HTR-8/SVneo (cell line): ENCODE data around the gene ZEB1.
"Not testable (repeated sequence)": the region's sequence is repeated elsewhere in the genome, so short reads cannot be mapped to it uniquely, and the experiment has no call there.

ENCODE experiments used
- DNase-seq: peaks from one replicate; pipeline ENCODE4 v3.0.0; 2011; ENCODE audit warnings: low spot score, mixed read lengths; ENCODE audit not compliant: insufficient read length
- FAIRE-seq: peaks from 2 replicates; lab custom pipeline; 2011; peaks lifted over from hg19 to GRCh38; lab: Jason Lieb, UNC

Gene ZEB1

DNA sequence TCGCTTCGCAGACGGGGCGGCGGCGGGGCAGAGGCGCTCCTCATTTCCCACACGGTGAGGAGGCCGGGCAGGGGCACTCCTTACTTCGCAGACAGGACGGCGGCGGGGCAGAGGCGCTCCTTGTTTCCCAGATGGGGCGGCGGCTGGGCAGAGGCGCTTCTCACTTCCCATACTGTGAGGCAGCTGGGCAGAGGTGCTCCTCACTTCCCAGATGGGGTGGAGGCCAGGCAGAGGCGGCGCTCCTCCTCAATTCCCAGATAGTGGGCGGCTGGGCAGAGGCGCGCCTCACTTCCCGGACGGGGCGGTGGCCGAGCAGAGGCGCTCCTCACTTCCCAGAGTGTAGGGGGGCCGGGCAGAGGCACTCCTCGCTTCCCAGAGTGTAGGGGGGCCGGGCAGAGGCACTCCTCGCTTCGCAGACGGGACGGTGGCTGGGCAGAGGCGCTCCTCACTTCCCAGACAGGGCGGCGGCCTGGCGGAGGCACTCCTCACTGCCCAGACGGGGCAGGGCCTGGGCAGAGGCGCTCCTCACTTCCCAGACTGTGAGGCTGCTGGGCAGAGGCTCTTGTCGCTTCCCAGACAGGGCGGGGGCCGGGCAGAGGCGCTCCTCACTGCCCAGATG is 43.1 kb downstream of the ZEB1 start:
- DNase-seq, result no peak
- no peak for FAIRE-seq

DNA sequence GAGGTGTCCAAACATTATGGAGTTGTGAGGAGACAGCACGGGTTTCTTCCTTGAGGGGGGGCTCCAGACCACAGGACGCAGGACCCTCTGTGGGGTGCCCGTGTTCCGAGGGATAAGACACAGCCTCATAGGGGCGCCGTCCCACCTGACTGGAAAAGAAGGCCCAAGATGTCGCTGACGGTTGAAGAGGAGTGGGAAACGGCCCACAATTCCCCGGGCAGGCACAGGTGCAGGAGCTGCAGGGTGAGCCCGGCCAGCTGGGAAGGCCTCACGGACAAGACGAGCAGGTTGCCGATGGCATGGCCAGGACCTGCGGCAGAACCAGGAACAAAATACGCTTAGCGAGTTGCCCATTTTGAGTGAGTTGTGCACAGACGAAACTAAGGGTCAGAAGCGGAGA is 44.7 kb downstream of the ZEB1 start:
- not testable (repeated sequence) for FAIRE-seq, DNase-seq

DNA sequence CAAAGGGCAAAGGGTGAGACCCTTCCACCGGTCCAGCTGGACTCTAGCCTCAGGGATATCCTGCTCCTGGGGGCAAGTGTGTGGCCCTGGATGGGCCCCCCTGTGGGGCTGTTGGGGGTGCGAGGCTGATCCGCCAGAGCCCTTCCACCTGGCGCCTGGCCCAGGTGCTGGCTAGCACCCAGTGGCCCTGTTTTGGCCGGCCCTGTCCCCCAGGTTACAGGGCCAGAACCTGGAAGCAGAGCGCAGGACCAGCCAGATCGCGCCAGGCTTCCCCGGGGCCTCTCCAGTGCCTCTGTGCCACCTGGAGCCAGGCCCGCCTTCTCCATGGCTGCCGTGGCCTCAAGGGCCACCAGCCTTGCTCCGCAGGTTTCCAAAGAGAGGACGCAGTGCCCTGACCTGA is 45.2 kb downstream of the ZEB1 start:
- not testable (repeated sequence) for DNase-seq, FAIRE-seq

DNA sequence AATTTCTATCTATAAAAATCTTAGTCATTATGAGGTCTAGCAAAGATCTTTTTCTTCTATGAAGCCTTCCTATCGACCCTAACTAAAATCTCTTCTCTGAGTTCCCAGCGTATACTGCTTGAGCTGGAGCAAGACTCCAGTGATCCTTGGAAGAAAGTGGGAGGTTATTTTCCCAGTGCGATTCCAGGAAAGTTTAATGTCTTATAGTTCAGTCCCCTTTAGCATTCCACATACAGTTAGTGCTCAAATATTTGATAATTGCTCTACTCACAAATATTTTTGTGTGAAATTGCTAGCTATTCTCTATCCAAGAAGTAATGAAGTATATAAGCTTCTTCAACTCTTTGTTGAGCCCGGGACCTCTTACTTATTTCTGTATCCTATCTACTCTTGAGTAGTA is 47.7 kb downstream of the ZEB1 start:
- no peak for FAIRE-seq
- DNase-seq, result no peak

DNA sequence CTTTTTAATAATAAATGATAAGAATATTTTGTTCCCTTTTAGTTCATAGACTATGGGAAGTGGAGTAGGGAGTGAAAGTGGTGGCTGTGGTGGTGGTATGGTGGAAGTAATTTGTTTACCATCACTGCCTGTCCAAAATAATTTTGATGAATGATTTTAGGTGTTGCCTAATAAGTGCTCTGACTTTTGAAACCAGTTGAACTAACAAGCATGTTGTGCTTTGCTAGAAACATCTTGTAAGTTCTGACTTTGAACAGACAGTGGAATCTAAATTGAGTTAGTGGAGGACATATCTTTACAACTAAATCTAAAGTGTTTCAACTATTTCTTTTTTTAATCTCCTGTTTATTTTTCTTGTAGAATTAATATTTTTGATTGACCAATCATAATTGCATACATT is 49.7 kb downstream of the ZEB1 start:
- no peak for DNase-seq
- no peak for FAIRE-seq

DNA sequence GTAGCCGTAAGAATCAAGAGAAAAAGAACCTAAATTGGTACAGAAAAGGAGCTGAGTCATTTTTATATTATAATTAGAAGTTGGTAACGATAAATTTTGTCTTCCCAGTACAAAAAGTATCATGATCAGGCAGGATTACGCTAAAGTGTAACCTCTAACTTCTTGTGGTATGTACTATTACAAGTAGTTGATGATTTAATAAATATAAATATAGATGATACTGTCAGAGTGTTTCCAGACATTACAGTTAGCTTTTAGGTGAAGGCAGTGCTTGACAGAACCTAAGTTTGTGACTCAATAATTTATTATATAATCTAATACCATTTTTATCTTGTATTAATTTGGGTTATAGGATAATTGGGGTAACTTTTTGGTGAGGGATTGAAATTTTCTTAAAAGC is 53.4 kb downstream of the ZEB1 start:
- DNase-seq, result no peak
- FAIRE-seq, result no peak

DNA sequence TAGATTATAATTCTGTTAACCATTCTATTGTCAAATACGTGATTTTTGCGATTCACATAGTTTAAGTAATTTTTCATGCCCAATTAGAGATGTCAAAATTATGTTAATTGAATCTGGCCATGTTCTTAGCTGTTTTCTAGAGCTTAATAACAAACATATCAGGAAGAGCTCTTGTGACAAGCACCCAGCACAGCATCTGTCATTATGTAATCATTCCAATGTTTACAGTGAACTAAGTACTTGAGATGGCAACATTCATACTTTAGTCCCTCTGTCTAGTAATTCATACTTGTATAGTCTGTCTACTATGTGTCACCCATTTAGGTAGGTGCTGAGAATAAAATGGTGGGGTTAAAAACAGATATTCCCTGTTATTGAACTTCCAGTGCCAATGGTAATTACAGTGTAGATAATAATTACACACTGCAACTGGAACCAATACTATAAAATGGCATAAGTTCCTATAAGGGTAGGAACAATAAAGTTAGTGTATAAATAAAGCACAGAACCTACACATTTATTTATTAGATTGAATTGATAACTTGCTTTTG is 55.2 kb downstream of the ZEB1 start:
- no peak for FAIRE-seq
- no peak for DNase-seq

DNA sequence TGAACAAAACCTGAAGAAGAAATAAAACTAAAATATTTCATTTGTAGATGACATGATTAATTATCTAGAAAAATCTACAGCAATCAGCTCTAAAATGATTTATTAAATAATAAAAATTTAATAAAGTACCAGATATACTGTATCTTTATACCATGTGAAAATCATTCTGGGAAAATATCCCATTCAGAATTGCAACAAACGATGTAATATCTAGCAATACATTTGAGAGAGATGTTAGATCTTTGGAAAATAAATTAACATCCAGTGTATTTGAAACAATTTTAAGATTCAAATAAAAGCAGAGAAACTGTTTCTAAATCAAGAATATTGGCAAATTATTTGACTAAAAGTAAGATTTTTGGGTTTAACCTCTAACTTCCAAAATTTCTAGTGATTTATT is 62.2 kb downstream of the ZEB1 start:
- FAIRE-seq (no peak), DNase-seq (no peak)

DNA sequence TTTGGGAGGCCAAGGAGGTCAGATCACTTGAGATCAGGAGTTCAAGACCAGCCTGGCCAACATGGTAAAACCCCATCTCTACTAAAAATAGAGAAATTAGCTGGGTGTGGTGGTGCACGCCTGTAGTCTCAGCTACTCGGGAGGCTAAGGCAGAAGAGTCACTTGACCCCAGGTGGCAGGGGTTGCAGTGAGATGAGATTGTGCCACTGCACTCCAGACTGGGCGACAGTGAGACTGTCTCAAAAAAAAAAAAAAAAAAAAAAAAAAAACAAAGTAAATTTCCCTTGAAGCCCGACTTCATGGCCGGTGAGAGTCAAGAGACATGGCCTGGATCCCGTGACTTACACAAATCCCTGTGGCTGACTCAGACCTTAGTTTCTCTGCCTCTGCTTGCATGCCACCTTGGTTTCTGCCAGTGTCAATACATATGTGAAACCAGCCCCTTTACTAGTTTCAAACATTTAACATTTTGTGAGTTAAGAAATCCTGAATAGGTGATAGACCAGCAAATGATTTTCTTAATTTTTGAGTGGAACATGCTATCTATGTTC is 62.8 kb downstream of the ZEB1 start:
- FAIRE-seq (peak; percentile 33), DNase-seq (no peak)

DNA sequence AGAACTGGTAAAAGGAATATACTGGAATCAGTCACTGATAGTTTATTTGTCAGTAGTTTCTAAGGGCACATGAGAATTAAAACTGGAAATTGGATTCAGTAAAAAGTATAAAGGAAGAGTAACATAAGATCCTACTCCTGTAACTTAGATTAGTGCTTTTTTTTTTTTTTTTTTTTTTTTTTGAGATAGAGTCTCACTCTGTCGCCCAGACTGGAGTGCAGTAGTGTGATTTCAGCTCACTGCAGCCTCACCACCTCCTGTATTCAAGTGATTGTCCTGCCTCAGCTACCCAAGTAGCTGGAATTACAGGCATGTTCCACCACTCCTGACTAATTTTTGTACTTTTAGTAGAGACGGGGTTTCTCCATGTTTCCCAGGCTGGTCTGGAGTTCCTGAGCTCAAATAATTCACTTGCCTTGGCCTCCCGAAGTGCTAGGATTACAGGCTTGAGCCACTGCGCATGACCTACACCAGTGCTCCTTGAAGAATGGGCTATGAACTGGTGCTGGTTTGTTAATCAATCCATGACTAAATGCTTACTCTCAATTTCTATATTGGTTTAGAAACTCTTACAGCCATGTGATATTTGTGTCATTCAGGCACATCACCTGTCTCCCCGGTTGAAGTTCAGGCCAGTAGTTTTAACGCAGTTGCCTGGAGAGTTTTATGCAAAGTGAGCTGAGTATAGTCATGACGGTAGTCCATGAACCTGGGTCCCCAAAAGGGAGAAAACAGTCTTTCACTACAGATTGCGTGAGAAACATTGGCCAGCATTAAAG is 65.0 kb downstream of the ZEB1 start:
- DNase-seq, result no peak

DNA sequence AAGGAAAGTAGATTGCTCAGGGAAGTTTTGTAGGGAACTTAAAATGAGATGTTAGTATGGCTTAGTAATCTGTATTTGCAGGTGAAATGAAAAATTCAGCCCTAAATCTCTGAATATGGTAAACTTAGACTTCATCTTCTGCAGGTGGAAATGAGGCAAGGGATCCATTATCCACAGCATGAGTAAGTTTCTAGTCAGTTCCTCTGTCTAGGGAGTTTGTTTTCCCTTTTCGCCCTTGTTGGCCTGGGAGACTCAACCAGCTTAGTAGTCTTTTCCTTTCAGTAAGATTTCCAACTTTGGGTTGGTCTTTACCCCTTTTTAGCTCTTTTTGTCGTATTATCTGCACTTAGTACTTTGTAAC is 65.6 kb downstream of the ZEB1 start:
- DNase-seq, result no peak
- FAIRE-seq, result no peak

More for the DNA sequence above, 65.0 kb downstream of the ZEB1 start:
- no peak for FAIRE-seq

DNA sequence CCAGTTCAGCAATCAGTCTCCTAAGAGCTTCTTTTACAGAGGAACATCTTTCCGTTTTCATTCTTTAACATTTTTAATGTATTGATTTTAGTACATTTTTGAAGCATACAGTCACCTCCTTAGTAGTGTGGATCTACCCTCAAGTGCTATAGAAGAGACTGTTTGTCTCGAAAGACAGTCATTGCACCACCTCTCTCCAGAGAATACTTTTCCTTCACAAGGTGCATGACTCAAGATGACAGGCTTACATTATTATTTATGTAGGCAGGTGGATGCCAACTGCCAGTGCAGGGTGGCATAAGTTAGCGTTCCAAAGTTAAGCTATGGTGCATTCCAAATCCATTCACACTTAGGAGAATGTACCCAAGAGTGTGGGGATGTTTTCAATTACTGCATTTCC is 71.8 kb downstream of the ZEB1 start:
- DNase-seq (no peak), FAIRE-seq (peak; percentile 4)

DNA sequence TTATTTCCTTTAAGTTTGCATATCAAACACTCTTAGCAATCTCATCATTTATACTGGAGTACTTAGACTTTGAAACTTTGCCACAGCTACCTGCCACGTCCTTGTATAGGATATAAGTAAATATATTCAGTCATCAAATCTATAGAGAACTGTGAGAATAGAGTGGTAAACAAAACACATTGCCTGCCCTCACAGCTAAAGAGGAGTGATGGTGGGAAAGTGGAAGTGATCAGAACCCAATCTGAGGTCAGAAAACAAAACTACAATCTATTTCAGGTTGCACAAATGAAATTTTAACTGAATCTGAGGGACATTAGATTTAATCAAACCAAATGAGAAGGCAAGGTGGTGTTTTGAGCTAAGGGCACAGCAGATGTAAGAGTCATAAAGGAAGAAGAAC is 74.8 kb downstream of the ZEB1 start:
- FAIRE-seq (peak; percentile 60), DNase-seq (no peak)

DNA sequence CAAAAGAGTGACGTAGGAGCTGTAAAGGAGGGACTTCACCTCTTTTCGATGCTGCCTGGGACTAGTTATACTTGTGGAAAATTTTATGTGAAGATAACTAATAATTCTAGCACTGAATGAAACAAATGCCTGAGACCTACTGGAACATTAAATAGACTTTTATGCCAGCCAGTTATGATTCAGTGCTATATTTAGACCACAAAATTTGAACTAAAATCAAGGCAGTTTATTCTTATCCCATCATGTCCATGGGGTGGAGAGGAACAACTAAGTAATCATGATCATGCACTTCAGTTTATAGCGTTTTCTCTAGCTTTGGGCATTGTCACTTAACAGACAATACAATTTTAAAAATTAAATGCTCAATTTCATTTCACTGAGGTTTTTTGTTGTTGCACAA is 76.7 kb downstream of the ZEB1 start:
- DNase-seq, result no peak
- FAIRE-seq, result no peak

DNA sequence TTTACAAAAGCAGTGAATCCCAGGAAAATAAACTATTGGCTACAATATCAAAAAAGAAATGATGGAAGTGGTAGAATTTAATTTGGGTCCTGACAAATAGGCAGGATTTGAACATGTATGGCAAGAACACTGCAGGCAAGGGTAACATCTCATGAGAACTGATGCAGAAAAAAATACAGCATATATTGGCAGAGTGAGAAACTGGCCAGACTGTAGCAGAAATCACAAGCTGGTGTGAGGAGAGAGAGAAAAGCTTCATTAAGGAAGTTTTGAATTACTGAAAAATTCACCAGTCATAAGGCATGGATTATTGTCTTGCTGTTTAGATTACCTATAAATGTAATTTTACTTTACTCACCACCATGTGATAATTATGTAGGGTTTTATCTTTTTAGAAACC is 77.4 kb downstream of the ZEB1 start:
- DNase-seq (no peak), FAIRE-seq (no peak)

DNA sequence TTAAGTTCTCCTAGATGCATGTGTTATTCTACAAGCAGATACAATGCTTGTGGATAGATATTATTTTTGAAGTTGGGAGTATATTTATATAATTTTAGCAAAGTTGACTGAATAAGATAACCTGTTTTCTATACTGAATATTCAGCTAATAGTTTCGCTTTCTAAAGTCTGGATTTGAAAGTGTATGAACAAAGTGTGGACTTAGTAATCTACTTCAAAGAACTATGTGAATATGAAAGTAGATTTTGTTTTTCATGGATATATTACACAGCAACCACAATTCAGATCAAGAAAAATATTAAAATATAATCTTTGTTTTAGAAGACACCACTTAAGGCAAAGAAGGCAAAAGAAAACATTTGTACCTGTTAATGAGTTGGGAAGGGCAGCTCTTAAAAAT is 78.8 kb downstream of the ZEB1 start:
- FAIRE-seq (no peak), DNase-seq (no peak)

DNA sequence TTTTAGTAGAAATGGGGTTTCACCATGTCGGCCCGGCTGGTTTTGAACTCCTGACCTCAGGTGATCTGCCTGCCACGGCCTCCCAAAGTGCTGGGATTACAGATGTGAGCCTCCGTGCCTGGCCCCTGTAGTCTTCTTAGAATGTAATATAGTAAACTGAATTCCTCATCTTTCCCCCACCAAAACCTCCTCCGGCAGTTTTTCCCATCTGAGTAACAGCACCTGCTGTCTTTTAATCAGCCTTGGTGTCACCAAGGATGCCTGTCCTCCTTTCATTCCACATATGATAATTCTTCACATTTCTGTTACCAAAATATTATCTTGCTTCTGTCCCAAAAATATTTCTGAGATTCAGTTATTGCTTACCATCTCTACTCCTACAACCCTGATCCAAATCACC is 80.2 kb downstream of the ZEB1 start:
- no peak for FAIRE-seq
- no peak for DNase-seq

DNA sequence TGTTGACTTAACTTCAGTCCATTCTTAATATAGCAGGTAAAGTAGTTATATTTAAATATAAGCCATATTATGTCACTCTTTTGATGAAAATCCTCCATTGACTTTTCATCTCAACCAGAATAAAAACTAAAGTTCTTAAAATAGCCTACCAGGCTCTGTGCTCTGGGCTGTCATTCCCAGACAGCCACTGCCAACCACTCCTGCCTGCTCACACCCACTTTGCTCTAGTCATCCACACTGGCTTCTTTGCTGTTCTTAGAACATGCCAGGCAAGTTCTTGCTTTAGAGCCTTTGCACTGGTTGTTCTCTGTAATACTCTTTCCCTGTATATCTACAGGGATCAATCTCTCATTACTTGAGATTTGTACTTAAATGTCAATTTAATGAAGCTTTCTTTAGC is 80.6 kb downstream of the ZEB1 start:
- FAIRE-seq (no peak), DNase-seq (no peak)

DNA sequence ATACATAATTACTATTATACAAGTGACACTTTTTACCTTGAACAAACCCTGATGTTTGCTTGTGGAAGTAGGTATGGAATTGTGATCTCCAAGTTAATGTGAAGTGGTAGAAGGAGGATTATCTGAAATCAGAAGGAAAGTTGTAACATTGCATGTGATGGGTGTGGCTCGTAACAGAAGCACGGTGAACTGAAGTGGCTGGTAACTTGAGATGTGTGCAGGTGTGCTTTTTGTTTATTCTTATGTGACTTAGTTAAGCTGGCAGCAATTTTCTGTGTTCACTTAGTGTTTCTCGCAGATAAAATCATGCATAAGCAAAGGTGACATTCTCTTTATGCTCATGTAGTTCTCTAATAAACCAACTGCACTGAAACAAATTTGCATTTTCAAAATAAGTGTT is 82.3 kb downstream of the ZEB1 start:
- FAIRE-seq (no peak), DNase-seq (no peak)

DNA sequence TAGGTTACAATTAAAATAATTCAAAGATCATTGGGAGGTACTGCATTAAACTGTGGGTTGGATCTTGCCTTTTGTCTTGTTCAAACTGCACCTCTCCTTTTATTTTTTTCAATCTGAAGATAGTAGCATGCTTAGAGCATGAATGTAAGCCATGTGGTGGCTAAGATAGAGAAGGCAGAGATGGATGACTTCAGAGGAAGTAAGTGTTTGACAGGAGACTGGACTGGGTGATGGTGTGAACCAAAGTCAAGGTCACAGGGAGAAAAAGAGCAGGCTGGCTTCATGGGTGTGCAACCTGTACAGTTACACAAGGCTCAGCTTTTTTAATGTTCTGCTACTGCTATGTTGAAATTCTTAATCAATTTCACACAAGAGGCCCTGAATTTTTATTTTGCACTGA is 85.6 kb downstream of the ZEB1 start:
- DNase-seq (no peak), FAIRE-seq (no peak)

DNA sequence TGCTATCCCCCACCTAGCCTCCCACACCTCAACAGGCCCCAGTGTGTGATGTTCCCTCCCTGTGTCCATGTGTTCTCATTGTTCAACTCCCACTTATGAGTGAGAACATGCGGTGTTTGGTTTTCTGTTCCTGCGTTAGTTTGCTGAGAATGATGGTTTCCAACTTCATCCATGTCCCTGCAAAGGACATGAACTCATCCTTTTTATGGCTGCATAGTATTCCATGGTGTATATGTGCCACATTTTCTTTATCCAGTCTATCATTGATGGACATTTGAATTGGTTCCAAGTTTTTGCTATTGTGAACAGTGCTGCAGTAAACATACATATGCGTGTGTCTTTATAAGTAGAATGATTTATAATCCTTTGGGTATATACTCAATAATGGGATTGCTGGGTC is 86.8 kb downstream of the ZEB1 start:
- not testable (repeated sequence) for FAIRE-seq, DNase-seq
